HG02610 (cell line): ENCODE results near the gene TRIM41.
"Not testable (repeated sequence)": the region's sequence is repeated elsewhere in the genome, so short reads cannot be mapped to it uniquely, and the experiment has no call there.

Experiments used
- ATAC-seq: cut with Tn5 transposase; IDR thresholded peaks from one replicate; pipeline ENCODE4 v1.9.1; 2021; ENCODE audit warnings: mild to moderate bottlenecking, moderate library complexity; ENCODE audit not compliant: unreplicated experiment

Gene TRIM41

DNA sequence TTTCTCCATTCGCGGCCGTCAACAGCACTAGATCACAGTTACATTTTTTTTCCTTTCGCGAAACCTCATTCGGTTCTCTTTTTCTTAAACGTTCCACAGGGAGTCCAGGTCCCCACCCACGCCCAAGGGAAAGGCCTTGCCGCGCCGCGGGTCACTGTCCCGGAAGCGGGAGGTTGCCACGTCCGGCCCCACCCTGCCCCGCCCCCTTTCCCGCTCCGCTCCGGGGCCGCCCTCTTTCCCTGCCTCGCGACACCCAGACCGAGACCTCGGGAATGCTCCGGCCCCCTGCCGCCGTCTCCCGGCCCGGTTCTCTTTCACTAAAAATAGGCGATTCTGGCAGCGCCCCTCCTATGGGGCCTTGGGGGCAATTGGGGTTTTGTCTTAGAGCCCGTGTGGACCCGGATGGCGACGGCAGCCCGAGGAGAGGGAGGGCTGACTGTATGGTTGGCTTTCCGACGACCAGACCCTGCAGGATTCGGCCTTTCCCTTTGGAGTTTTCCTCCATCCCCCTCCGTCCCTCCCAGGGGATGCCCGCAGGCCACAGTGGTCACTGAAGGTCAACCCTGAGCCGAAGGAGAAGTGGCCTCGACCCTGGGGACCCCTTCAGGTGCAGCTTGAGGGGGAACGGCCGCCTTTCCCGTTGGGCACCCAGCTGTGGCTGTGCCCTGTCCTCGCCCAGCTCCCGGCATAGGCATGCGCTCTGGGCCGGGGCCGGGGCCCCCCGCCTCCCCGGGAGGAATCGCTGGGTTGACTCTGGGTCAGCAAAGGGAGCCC lies 23.4 kb downstream of the TRIM41 start:
- ATAC-seq: peak; percentile 39

DNA sequence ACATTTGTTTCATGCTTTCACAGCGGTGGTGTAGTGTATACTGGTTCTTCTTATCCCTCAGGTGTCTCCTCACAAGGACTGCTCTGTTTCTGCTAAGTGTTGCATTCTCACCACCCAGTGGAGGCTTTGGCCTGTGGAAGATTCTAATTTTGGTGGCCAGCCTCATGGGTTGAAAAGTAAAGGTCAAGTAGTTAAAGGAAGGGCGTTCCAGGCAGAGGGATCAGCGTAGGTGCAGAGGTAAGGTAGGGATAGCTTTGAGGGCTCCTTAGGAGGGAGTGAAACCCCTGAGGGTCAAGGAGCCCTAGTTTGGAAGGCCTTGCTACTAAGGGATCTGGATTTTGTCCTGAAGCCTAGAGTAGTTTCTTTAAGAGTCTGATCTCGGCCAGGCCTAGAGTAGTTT lies 25.2 kb downstream of the TRIM41 start:
- ATAC-seq: no peak

DNA sequence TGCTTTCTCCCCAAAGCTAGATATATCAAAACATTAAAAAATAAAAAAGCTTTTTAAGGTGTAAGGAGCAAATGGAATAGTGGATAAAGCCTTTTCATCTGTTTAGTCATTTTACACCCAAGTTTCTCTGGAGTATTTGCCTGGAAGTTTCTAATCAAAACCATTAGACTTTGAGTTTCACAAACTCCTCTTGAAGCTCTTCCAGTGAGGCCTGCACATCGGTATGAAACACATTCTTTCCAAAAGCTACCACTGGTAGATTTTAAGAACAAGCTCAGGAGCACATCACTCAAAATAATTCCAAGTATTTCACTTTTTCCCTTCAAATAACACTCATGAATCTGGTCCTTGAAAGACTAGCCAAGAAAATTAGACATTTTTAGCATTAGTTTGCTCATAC lies 32.2 kb downstream of the TRIM41 start:
- no peak for ATAC-seq

DNA sequence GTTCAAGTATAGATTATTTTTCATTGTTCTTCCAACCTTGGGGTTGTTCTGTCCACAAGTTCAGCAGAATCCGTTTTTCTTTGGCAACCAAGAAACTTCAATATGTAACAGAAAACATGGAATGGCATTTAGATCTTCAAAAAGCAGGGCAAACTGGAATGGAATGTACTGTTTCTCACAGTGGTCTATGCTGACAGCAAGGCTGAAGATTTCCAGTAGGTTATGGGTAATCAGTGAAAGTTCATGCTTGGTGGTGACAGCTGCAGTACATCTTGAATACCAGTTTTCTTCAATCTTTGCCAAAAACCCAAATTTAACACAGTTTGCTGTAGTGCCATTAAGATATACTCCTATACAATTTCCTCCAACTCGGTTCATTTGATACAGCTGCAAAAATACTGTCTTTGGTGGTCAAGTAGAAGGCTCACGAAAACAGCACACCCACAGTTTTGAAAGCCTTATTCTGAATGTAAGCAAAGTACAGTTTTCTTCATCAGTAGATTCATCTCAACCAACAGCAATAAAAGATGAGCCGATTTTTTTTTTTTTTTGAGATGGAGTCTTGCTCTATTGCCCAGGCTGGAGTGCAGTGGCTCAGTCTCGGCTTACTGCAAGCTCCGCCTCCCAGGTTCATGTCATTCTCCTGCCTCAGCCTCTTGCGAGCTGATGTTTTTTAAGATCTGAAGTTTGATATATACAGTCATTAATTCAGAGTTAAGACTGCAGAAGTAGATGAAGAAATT lies 32.9 kb downstream of the TRIM41 start:
- ATAC-seq: no peak

DNA sequence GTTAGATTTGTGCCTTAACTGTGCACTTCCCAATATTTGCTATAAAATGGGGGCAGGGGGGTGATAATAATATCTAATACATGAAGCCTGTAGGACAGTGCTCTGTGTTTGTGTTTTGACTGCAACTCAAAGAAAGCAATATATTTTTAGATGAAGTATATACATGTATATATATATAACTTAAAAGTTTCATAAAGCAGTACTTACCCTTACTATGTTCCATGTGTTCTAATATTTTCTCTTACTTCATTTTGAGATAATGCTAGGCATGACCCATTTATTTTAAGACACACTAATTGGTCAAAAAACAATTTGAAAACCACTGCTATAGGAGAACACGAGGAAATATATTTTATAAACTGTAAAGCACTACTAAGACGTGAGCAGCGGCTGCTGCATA lies 35.5 kb downstream of the TRIM41 start:
- ATAC-seq: no peak

DNA sequence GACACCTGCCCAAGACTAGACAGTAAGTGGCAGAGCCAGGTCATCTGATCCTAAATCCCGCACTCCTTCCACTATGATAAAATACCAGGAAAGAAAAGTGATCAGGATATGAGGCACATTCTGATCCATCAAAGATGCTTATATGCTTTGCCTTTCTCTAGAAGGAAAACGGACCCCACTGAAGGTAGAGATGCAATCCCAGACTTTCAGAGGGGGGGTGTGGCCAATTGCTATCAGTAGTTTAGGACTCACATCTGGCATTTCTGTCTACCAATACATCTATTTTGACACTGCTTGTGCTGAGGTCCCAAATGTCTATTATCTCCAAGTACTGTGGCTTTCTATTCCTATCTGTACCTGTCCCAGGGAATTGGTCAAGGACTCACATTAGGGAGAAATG lies 36.2 kb downstream of the TRIM41 start:
- no peak for ATAC-seq

DNA sequence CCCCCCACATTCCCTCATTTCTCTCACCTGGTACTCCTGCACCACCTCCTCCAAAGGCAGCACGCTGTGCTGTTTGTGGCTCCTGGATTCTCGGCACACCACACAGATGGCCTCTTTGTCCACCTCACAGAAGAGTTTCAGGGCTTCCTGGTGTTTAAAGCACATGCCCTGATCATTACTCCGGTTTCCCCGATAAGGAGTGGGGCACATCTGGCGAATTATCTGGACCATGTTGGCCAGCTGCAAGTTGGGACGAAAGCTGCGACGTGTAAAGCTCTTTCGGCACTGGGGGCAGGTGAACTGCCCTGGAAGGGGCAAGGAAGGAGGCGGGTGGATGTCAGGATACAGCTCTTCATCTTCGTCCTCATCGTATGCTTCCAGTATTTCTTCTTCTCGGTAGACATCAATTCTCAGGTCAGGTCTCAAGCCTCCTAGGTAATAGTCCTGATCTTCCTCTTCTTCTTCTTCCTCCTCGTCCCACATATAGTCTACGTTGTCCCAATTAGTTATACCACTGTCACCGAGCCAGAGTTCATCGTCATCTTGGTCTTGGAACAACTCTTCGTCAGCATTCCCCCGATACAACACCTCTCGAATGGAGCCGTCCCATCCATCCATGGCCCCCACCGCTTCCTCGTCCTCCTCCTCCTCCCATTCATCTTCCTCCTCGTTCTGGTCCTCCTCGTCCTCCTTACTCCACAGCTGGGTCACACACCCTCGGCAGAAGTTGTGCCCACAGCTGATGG lies 37.1 kb downstream of the TRIM41 start:
- ATAC-seq: no peak

DNA sequence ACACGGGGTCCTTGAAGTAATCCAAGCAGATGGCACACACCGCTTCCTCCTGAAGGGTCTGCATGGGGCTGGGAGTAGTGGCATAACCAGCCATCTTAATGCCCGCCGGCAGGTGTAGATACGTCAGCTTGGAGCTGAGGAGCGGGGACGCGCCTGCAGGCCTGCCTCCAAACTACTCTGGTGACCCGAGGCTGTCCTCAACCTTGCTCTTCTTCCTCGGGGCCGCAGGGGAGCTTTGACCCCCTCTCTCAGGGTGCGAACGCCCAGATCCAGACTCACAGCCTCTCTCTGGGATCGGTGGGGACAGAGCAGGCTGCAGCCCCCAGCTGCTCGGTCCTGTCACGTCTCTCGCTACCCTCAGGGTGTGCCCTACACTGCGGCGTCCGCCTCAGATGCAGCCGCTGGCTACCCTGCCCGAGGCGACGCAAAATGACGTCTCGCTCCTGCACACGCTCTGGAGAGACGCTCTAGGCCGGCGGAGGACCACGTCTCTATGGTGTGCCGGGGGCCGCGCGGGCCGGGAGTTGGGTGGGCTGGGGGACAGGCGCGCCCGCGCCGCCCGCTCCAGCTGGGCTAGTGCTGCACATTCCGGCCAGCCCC lies 37.7 kb downstream of the TRIM41 start, which contains the start of gene TRIM52:
Gene TRIM52, minus strand, starts transcription at position 424 of the 600 bp plus-strand sequence. Its CDS starts 330 bp downstream, at position 94.
- ATAC-seq: peak; percentile 80

DNA sequence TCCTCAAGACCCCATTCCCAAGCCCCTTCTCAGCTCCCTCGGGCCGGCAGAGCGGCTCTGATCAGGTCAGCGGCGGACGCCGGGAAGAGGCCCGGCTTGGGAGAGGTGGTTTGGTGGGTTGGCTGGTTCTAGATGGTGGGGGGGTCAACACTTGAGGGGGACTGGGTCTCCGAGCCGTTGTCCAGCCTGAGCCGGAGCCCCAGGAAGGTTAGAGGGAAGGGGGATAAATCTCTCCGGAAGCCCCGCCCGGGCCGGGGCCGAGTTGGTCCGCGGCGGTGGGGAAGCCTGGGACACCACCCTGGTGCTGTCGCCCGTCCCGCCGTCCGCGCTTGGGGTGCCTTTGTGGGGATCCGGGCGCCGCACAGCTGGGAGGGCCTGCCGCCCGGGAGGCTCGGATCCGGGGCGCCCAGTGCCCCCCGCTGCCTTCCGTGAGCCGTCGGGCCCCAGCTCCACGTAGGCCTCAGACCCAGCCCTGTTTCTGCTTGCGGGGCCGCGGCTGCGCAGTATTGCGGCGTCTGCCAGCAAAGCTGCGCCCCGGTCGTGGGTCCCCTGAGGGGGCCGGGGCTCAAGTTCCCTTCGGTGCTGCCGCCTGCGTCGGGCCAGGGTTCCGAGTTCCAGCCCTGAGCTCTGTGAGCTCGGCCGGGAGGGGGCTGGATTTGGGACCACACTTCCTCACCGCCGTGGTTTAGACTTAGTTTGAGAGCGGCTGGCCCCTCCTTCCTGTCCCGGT lies 38.4 kb downstream of the TRIM41 start:
- ATAC-seq: peak; percentile 53

DNA sequence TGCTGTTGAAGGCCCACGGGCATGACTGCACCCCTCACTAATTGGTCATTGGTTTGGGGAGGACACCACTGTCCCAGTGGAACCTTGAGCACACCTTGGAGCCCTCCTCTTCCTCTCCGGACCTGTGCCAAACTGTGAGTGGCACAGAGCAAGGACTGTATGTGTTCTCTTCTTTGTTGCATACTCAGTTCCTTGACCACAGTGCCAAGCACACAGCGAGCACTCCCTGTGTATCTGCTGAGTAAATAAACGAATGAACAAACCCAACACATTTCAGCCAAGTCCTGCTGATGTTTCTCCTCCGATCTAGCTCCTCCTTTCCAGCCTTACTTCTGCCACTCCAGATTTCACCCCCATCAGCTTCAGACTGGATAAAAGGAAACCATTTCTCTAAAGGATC lies 40.6 kb downstream of the TRIM41 start:
- ATAC-seq: no peak

DNA sequence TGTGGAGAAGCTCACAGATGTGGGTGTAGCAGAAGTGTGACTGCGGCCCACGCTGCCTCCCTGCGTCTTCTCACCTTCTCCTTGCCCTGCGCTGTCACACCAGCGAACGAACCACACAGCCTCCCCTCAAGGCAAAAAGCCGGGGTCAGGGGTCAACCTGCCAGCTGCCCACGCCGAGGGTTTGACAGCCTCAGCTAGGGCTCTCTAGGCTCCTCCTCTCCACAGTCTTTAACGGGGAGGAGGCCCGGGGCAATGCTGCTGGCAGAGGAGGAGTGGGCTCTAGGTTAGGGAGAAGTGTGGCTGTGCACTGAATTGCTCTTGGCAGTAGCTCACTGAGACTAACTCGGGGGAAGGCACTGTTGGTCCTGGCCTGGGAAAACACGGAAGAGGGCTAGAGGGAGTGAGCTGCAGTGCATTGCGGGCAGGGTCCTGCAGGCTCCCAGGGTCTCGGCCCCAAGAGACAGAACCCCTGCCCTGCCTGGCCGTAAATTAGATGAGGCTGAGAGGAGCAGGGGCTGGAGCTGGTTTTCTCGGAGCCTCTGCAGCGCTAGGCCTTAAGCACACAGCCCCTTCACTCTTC lies 42.1 kb downstream of the TRIM41 start:
- ATAC-seq: no peak

DNA sequence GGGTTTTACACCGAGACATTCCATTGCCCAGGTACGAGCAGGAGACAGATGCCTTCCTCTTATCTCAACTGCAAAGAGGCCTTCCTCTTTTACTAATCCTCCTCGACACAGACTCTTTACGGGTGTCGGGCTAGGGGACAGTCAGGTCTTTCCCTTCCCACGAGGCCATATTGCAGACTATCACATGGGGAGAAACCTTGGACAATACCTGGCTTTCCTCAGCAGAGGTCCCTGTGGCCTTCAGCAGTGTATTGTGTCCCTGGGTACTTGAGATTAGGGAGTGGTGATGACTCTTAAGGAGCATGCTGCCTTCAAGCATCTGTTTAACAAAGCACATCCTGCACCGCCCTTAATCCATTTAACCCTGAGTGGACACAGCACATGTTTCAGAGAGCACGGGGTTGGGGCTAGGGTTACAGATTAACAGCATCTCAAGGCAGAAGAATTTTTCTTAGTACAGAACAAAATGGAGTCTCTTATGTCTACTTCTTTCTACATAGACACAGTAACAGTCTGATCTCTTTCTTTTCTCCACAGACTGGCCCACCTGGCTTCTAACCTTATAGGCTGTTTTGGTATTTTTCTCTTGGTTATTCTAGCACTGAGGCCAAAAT lies 44.3 kb downstream of the TRIM41 start:
- ATAC-seq: not testable (repeated sequence)

DNA sequence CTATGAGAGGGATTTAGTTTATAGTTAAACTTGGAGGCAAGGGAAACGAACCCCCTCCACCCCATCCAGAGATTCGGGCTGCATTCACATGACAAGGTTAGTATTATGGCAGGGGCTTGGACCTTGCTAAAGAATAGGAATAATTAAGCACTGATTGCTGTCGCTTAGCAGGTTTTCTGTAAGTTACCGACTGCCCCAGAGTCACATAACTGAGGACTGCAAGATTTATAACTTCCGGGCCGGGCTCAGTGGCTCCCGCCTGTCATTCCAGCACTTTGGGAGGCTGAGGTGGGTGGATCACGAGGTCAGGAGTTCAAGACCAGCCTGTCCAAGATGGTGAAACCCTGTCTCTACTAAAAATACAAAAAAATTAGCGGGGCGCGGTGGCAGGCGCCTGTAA lies 44.8 kb downstream of the TRIM41 start:
- not testable (repeated sequence) for ATAC-seq

DNA sequence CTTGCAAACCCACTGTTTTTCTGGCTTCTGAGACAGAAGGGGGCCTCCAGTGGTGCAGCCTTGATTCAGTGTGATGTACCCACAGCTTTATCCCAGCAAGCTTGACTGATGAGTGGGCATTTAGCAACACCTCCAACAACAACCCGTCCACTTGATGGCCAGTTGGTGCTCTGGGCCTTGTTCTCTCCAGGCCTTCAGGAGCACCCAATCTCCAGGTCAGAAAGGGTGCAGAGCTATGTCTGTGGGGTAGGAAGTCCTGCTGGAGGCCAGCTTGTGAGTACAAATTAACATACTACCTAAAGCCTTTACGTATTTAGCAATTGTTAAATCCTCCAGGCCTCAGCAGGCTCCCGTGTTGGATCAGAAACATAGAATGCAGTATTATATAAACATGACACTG lies 48.0 kb downstream of the TRIM41 start:
- no peak for ATAC-seq

DNA sequence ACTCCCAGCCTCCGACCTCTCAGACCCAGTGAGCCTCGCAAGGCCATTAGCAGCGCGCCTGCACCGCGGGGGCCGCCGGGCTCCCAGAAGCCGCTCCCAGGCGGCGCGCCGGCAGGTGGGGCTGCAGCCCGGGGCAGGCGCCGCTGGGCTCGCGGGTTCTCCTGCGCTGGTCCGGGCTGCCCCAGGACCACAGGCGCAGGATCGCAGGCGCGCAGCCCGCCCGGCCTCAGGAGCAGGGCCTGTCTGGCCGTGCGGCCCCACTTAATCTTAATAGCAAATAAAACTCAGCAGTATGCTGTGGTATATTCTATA lies 50.3 kb downstream of the TRIM41 start:
- ATAC-seq: not testable (repeated sequence)

DNA sequence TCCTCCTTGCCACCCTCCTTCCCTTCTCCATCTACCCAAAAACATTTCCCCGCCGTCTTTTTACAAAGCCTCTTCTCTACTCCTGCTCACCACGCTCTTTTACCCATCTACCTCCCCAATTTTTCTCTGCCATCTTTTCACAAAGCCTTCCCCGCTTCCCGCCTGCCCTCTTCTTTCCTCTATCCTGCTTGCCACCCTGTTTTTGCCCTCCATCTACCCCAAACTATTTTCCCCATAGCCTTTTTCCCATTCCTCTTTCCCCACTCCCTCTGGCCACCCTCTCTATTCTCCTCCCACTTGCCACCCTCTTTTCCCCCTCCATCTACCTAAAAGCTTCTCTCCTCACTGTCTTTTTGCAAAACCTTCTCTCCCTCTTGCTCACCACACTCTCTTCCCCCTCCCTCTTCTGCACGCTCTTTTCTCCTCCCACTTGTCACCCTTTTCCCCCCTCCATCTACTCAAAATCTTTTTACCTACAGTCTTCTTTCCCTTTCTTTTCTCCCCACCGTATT lies 57.2 kb downstream of the TRIM41 start:
- ATAC-seq: no peak

DNA sequence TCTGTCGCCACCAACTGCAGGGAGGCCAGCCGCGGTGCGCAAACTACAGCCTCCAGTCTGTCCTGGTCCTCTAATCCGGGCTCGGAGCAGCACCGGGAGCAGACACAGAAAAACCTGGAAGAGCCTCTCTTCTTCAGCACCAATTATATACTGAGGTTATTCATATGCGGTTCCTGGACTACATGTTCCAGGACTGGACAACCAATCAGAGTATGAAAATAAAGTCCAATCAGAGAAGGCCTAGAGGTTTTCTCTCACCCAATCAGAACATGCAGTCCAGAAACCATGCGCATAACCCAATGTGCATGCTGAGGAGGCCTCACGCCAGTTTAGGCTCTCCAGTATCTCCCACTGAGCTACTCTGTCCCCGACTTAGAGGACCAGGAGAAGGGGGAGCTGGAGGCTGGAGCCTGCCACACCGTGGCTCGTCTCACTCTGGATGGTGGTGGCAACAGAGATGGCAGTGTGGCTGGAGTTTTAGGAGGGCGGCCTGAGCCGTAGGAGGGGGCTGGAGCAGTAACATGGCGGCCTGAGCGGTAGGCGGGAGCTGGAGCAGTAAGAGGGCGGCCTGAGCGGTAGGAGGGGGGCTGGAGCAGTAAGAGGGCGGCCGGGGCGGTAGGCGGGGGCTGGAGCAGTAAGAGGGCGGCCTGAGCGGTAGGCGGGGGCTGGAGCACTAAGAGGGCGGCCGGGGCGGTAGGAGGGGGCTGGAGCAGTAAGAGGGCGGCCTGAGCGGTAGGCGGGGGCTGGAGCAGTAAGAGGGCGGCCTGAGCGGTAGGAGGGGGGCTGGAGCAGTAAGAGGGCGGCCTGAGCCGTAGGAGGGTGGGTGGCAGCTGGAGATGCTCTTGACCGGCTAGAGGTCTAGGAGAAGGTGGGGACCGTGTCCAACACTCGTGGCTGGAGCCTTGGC lies 58.2 kb downstream of the TRIM41 start:
- no peak for ATAC-seq

DNA sequence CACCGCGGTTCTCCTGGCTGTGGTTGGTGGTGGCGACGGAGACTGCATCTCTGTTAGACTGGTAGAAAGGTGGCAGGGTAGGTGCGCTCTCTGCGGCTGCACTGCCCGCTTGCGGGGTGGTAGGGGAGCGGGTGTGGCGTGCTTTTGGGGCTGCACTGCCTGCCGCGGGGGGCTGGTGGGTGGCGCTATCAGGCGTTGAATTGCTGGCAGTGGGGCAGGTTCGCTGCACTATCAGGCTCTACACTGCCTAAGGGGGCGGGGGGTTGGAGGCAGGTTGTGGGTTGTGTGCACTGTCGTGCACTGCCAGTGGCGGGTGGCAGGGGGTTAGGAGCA lies 58.9 kb downstream of the TRIM41 start:
- no peak for ATAC-seq

DNA sequence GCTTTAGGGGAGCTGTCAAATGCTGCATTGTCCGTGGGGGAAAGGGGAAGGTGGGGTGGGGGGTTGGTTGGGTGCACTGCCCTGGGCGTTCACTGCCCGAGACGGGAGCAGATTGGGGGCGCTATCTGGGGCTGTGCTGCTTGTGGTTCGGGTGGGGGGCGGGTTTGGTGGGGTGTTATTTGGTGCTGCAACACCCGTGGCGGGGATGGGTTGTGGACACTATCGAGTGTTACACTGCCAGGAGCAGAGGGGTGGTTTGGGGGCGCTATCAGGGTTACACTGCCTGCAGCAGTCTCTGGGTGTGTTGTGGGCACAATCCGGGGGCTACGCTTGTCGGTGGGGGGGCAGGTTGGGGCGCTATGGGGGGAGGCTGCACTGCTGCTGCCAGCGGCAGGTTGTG lies 59.3 kb downstream of the TRIM41 start:
- ATAC-seq: not testable (repeated sequence)
